Vagina (tissue), 2 donors: ENCODE results near the gene DNM3.

Source experiments
- CTCF ChIP-seq, 3 experiments: fragments of 450-650 bp in 2 of 3; fragments of 200-600 bp in 1 of 3; sonication (generic) in 1 of 3; IDR thresholded peaks; one replicate each; pipeline ENCODE4 v1.5.1; 2017 to 2019; ENCODE audit warnings: antibody characterized with exemption in 3 of 3, mild to moderate bottlenecking in 2 of 3, moderate library complexity in 2 of 3
- POLR2A ChIP-seq, 2 donors: fragments of 450-650 bp; IDR thresholded peaks; one replicate each; pipeline ENCODE4 v1.6.1; 2017; ENCODE audit warnings: antibody characterized with exemption in 2 of 2, mild to moderate bottlenecking in 2 of 2, moderate library complexity in 2 of 2
- POLR2AphosphoS5 ChIP-seq, 2 donors: sonication (generic); formaldehyde crosslinking; IDR thresholded peaks; one replicate each; pipeline ENCODE4 v1.9.0; 2017; ENCODE audit warnings: antibody characterized with exemption in 2 of 2, mild to moderate bottlenecking in 2 of 2, low read depth in 1 of 2; ENCODE audit not compliant: insufficient read depth in 1 of 2

- no peak for TF ChIP-seq CTCF (IDR thresholded peaks at IDR 0.05)
- TF ChIP-seq POLR2A (IDR thresholded peaks at IDR 0.05): no peak
- TF ChIP-seq POLR2AphosphoS5 (IDR thresholded peaks at IDR 0.05; ENCODE audit: insufficient read depth in 1 of 2, low read depth in 1 of 2): no peak
These were observed 370.8 kb downstream of the DNM3 start for GRCh38 chr1:172212124-172212523.
